Stimulated activated naive B cell treated with anti-CD40 and anti-IgM and Interleukin-4, amounts not matched to agents 10 μg/mL and 1 μg/mL and 100 μg/mL, for 72 hours (primary cell): ENCODE measurements around the gene SHC3.

ENCODE experiments used
- ATAC-seq, 2 donors: fragments of 150-1000 bp; cut with Tn5 transposase; replicated peaks; 2 replicates each; pipeline ENCODE4 v1.10.0; 2021; ENCODE audit warnings: moderate library complexity in 1 of 2
- DNase-seq: peaks from one replicate; pipeline ENCODE4 v3.0.0; 2021
- H3K27ac Mint-ChIP-seq: one replicate; pipeline ENCODE4 v1.8.0; 2022; ENCODE audit warnings: mild to moderate bottlenecking, mixed read lengths
- H3K27me3 Mint-ChIP-seq, 2 donors: one replicate each; pipeline ENCODE4 v1.8.0; 2022; ENCODE audit warnings: mixed read lengths in 2 of 2
- H3K36me3 Mint-ChIP-seq, 2 donors: one replicate each; pipeline ENCODE4 v1.8.0; 2022; ENCODE audit warnings: mixed read lengths in 2 of 2, mild to moderate bottlenecking in 1 of 2
- H3K4me1 Mint-ChIP-seq, 2 donors: one replicate each; pipeline ENCODE4 v1.8.0; 2022; ENCODE audit warnings: mixed read lengths in 2 of 2, mild to moderate bottlenecking in 1 of 2
- H3K4me3 Mint-ChIP-seq, 2 donors: one replicate each; pipeline ENCODE4 v1.8.0; 2022; ENCODE audit warnings: mild to moderate bottlenecking in 2 of 2, mixed read lengths in 2 of 2, moderate library complexity in 1 of 2
- H3K9me3 Mint-ChIP-seq, 2 donors: one replicate each; pipeline ENCODE4 v1.8.0; 2022; ENCODE audit warnings: mixed read lengths in 2 of 2, mild to moderate bottlenecking in 1 of 2

SHC3 gene

DNA sequence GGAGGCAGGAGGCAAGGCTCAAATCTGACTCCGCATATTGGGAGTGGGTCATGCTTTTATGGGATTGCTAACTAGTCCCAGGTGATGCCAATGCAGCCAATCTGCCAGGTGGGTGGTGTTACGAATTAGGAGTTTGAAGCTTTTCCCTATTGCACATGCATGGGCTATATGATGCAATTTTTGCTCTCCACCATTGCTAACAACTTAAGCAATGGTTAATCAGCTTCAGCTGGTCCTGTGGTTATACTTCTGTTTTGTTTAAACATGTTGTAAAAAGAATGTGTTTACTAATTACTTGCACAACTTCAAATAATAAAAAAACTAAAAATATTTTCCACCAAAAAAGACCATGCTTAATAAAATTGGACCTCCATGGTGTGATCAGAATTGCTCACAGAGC lies 55.7 kb downstream of the SHC3 start:
- DNase-seq (no peak), ATAC-seq (no peak)
- no peak overlapping the region for H3K4me3 Mint-ChIP-seq
- H3K27ac Mint-ChIP-seq = no peak overlapping the region
- peaks cover 12 to 17% of the 10 kb centered on the region in 2 donors for H3K27me3 Mint-ChIP-seq
- peaks cover 9 to 17% of the 10 kb centered on the region in 2 donors for H3K9me3 Mint-ChIP-seq
- H3K4me1 Mint-ChIP-seq = no peaks in the 10 kb centered on the region
- no peaks in the 10 kb centered on the region for H3K36me3 Mint-ChIP-seq

DNA sequence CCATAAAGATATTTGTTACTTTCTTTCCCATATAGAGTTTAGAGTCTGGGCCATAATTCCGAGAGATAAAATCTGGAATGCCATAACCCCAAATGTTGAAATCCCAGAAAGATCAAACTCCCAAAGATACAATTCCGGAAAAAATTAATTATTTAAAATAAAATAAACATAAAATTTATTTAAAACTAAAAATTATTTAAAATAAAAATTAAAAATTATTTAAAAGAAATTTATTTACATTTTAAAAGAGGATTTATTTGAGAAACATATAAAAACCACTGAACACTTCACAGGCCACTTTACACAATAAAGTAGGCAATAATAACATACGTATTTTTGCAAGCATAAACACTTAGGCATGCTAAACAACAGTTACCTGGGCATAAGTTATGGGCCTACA lies 57.9 kb downstream of the SHC3 start:
- Mint-ChIP-seq H3K4me1 (no peaks in the 10 kb centered on the region), H3K27me3 (peaks cover 12 to 20% of the 10 kb centered on the region in 2 donors), H3K36me3 (no peaks in the 10 kb centered on the region), H3K27ac (no peak overlapping the region), H3K4me3 (no peak overlapping the region), H3K9me3 (peaks cover 11 to 14% of the 10 kb centered on the region in 2 donors)
- ATAC-seq = no peak
- DNase-seq = no peak

DNA sequence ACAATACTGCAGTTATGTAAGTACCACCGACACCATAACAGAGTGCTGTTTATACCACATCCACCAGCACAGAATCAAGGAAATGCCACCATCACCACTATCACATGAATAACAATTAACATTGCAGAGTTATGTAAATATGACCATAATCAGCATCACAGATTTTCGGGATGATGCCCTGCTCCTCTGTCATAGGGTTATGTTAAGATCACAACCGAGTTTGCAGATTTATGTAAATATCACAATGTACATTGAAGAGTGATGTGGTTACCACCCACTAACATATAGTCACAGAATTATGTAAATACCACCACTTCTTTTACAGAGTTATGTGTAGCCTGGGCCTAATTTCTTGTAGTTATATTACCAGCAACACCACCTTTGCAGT lies 61.8 kb downstream of the SHC3 start:
- DNase-seq (no peak), ATAC-seq (no peak)
- H3K27me3 Mint-ChIP-seq = peaks cover 23 to 32% of the 10 kb centered on the region in 2 donors
- H3K27ac Mint-ChIP-seq = no peak overlapping the region
- H3K4me3 Mint-ChIP-seq = no peak overlapping the region
- peaks cover 10 to 13% of the 10 kb centered on the region in 2 donors for H3K9me3 Mint-ChIP-seq
- H3K36me3 Mint-ChIP-seq = no peaks in the 10 kb centered on the region
- no peaks in the 10 kb centered on the region for H3K4me1 Mint-ChIP-seq

DNA sequence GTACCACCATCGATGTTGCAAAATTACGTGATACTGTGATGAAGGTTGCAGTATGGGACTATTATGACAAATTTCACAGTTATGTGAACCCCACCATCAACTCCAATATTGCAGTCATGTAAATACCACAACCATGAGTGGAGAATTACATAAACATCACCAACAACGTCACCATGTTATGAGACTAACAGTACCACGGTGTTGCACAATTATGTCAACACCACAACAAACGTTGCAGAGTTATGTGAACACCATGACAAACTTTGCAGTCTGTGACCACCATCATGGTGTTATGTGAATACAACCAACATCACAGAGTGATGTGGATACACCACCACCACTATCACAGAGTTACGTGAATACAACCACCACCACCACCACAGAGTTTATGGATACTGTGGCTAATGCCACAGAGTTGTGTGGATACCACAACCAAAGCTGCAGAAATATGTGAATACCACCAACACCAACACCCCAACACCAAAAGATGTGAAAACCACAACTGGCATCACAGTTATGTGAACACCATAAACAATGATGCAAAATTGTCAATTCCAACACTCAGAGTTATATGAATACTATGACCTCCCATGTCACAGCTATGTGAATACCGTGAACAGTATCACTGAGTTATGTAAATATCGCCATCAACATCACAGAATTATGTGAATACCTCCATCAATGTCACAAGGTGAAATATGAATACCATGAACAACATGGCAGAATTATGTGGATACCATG lies 62.4 kb downstream of the SHC3 start:
- Mint-ChIP-seq H3K27ac (no peak overlapping the region), H3K36me3 (no peaks in the 10 kb centered on the region), H3K4me3 (no peak overlapping the region), H3K9me3 (peaks cover 10 to 13% of the 10 kb centered on the region in 2 donors), H3K27me3 (peaks cover 23 to 32% of the 10 kb centered on the region in 2 donors), H3K4me1 (no peaks in the 10 kb centered on the region)
- ATAC-seq (no peak), DNase-seq (no peak)

DNA sequence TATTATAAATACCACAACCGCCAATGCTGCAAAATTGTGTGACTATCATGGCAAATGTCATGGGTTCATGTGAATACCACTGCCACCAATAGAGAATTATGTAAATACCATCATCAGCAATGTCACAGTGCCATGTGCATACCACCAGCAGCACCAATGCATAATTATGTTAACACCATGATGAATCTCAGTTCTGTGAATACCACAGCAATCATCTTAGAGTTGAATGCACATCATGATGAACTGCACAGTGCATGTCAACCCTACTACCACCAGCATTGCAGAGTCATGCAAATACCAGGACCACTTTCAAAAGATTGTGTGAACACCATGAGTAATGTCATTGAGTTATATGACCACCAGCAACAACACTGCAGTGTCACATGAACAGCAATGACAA lies 63.2 kb downstream of the SHC3 start:
- DNase-seq (no peak), ATAC-seq (no peak)
- Mint-ChIP-seq H3K27ac (no peak overlapping the region), H3K36me3 (no peaks in the 10 kb centered on the region), H3K9me3 (peaks cover 10 to 14% of the 10 kb centered on the region in 2 donors), H3K27me3 (peaks cover 23 to 38% of the 10 kb centered on the region in 2 donors), H3K4me3 (no peak overlapping the region), H3K4me1 (no peaks in the 10 kb centered on the region)

DNA sequence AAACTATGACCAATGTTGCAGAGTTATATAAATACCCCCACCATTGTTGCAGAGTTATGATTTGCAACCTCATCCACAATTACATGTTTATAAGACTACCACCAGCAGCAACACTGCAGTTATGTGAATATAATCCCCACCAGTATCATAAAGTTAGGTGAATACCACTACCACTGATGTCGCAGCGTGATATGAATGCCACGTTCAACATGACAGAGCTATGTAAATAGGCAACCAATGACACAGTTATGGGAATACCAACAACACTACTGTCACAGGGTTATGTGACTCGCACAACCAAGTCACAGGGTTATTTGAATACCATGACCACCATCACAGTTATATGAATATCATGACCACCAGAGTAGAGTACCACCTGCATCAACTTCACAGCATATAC lies 63.9 kb downstream of the SHC3 start:
- Mint-ChIP-seq H3K27ac (no peak overlapping the region), H3K4me3 (no peak overlapping the region), H3K36me3 (no peaks in the 10 kb centered on the region), H3K4me1 (no peaks in the 10 kb centered on the region), H3K9me3 (peaks cover 11 to 15% of the 10 kb centered on the region in 2 donors), H3K27me3 (peaks cover 23 to 38% of the 10 kb centered on the region in 2 donors)
- DNase-seq = no peak
- ATAC-seq = no peak

DNA sequence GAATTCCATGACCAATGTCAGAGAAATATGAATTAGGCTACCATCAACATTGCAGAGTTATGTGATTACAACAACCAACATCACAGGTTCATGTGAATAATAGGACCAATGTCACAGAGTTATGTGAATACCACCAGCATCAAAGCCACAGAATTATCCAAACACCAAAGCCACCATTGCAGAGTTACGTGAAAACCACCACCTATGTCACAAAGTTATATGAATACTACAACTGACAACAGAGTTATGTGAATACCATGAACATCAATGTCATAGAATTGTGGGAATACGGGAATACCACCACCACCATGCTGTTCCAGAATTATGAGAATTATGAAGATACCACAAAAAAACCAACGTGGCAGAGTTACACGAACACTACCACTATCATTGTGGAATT lies 64.8 kb downstream of the SHC3 start:
- Mint-ChIP-seq H3K9me3 (peaks cover 11 to 19% of the 10 kb centered on the region in 2 donors), H3K4me1 (no peaks in the 10 kb centered on the region), H3K36me3 (no peaks in the 10 kb centered on the region), H3K4me3 (no peak overlapping the region), H3K27me3 (peaks cover 26 to 43% of the 10 kb centered on the region in 2 donors), H3K27ac (no peak overlapping the region)
- no peak for DNase-seq
- no peak for ATAC-seq

DNA sequence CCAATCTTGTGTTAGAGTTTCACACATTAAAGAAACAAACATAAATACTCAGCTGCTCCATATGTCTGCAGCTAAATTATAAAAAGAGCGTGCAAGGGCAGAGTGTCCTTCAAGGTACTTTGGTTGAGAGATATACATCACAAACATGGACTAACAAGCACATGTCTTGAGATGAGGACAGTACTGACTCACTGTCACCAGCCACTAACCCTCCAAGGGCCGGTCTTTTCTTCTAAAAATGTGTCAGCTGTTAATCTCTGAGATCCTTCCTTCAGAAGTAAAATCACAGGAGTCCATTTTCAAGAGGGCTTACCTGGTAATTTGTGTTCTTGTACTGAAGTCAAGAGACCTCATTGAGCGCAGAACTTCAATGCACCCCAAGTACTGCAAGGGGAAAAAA lies 66.4 kb downstream of the SHC3 start:
- no peaks in the 10 kb centered on the region for H3K4me1 Mint-ChIP-seq

DNA sequence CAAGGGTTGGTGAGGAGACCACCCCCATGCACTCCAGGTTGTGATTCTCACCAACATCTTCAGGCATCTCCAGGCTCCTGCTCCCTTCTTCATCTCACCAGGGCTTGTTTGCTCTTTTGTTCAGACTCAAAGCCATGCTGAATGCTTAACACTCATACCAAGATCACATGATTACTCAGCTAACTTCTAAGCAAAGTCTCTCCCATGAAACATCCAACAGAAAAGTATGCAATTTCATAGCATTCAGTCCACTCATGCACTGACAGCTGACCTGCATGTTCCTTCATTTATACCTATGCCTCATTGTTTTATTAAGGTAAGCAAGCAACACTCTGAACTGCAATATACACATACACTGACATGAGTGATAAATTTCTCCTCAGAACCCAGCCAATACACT lies 69.0 kb downstream of the SHC3 start:
- H3K4me1 Mint-ChIP-seq = no peaks in the 10 kb centered on the region
- H3K27ac Mint-ChIP-seq = no peak overlapping the region
- H3K9me3 Mint-ChIP-seq = peaks cover 4 to 8% of the 10 kb centered on the region in 2 donors
- no peaks in the 10 kb centered on the region for H3K36me3 Mint-ChIP-seq
- DNase-seq (no peak), ATAC-seq (no peak)
- H3K27me3 Mint-ChIP-seq = peaks cover 19 to 35% of the 10 kb centered on the region in 2 donors
- H3K4me3 Mint-ChIP-seq = no peak overlapping the region

More for the DNA sequence above, 66.4 kb downstream of the SHC3 start:
- peaks cover 4 to 19% of the 10 kb centered on the region in 2 donors for H3K9me3 Mint-ChIP-seq
- H3K36me3 Mint-ChIP-seq = no peaks in the 10 kb centered on the region
- no peak for ATAC-seq
- no peak for DNase-seq
- no peak overlapping the region for H3K4me3 Mint-ChIP-seq
- peaks cover 21 to 34% of the 10 kb centered on the region in 2 donors for H3K27me3 Mint-ChIP-seq
- H3K27ac Mint-ChIP-seq = no peak overlapping the region

DNA sequence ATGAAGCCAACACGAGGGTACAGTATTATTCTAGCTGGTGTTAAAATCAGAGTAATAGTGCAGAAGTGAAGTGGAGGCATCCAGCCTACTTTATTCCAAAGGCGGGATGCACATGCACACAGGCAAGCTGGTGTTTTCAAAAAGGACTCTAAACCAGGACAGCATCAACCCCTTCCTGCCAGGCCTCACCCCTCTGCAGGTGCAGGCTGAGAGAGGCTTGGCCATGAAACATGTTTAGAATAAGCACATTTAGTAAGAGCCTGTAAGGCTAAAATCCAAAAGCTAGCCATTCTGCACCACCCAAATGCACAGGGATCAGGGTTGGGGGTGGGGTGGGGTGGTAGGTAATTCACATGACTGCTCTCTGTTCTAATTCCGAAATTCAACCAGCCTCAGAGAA lies 71.2 kb downstream of the SHC3 start:
- ATAC-seq = no peak
- Mint-ChIP-seq H3K4me3 (no peak overlapping the region), H3K9me3 (peaks cover 4 to 10% of the 10 kb centered on the region in 2 donors)

DNA sequence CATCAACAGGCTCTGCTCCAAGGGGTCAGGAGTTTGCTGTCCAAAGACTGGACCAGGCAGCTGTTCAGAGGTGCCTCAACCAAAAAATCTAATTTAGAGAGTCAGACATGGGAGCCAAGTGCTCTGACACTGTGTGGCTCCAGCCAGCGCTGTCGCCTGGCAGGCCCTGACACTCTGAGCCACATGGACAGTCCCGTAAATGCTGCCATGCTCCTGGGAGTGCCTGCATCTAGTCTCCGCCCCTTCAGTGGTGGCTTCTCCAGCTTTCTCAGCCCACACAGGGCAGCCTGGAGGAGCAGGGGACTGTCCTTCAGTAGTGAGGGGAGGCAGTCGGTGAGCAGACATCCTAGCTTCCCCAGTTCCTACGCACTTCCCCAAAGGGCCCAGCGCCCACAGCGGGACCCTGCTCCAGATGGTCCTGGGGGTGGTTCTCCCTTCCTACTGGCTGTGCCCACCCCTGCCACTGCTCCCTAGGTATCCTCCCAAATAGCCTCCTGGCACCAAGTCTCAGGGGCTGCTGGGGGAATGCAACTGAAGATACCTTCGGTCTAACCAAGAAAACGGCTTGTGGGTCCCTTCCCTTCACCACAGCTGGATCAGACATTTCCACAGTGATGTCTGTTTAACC lies 72.3 kb downstream of the SHC3 start:
- no peaks in the 10 kb centered on the region for H3K4me1 Mint-ChIP-seq
- H3K36me3 Mint-ChIP-seq = no peaks in the 10 kb centered on the region
- ATAC-seq = no peak
- H3K27me3 Mint-ChIP-seq = peaks cover 19 to 33% of the 10 kb centered on the region in 2 donors
- H3K27ac Mint-ChIP-seq = no peak overlapping the region
- no peak for DNase-seq
- H3K4me3 Mint-ChIP-seq = no peak overlapping the region
- H3K9me3 Mint-ChIP-seq = peaks cover 4 to 10% of the 10 kb centered on the region in 2 donors

More for the DNA sequence above, 71.2 kb downstream of the SHC3 start:
- peaks cover 19 to 33% of the 10 kb centered on the region in 2 donors for H3K27me3 Mint-ChIP-seq
- no peak overlapping the region for H3K27ac Mint-ChIP-seq
- H3K4me1 Mint-ChIP-seq = no peaks in the 10 kb centered on the region
- no peaks in the 10 kb centered on the region for H3K36me3 Mint-ChIP-seq
- DNase-seq = no peak

DNA sequence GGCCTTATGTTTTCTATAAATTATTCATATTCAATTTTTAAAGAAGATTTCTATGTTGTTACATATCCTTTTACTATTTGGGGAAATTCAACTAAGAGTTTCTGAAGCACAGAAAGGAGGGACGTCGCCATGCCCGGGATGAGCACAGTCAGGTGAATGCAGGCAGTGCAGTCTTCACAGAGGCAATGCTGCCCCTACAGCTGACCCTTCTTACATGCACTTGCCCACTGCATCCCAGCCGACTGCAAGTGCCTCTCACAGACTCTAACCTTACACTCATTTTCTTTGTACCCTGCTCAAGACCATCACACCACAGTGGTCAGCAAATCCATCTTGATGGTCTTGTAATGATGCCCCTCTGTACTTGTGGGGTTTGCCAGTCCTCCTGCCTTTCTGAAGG lies 73.8 kb downstream of the SHC3 start:
- H3K36me3 Mint-ChIP-seq = no peaks in the 10 kb centered on the region
- ATAC-seq (no peak), DNase-seq (no peak)
- H3K27ac Mint-ChIP-seq = no peak overlapping the region
- H3K27me3 Mint-ChIP-seq = peaks cover 19 to 26% of the 10 kb centered on the region in 2 donors
- no peak overlapping the region for H3K4me3 Mint-ChIP-seq
- H3K9me3 Mint-ChIP-seq = peaks cover 4 to 9% of the 10 kb centered on the region in 2 donors
- H3K4me1 Mint-ChIP-seq = no peaks in the 10 kb centered on the region

DNA sequence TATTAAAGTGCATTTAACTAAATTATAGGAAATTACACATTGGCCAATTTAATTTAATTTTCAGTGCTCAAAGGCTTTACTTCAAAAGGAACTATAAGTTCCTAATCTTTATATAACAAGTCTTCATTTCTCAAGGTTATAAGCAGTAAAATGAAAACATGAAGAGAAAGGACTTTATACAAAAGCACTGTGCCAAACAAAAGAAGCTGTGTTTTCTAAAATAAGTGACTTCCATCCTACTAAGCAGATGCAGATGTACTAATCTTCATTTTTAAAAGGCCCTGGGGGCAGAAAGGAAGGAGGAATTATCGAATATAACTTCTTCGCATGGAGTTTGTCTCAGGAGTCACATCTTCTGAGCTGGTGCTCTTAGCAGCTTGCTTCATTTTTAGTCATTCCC lies 81.4 kb downstream of the SHC3 start:
- Mint-ChIP-seq H3K27me3 (peaks cover 5 to 29% of the 10 kb centered on the region in 2 donors), H3K4me3 (no peak overlapping the region), H3K36me3 (no peaks in the 10 kb centered on the region), H3K9me3 (no peaks in the 10 kb centered on the region), H3K4me1 (no peaks in the 10 kb centered on the region), H3K27ac (no peak overlapping the region)
- ATAC-seq (no peak), DNase-seq (no peak)

DNA sequence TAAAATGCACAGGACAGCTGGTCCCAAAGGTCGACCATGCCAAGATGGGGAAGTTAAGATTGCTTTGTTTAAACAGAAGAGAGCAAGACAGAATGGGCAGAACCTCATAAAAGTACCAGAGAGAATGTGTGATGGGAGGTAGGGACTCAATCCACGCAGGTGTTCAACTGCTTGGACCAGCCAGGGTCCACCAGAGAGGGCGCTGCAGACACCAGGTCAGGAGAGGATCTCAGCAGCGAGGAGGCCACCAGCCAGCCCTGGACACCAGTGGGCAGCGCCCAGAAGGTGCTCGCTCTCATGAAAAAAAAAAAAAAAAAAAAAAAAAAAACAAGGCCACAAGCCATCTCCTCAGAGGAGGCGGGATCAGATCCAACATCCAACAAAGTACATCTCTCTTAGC lies 81.8 kb downstream of the SHC3 start:
- Mint-ChIP-seq H3K36me3 (no peaks in the 10 kb centered on the region), H3K27ac (no peak overlapping the region), H3K27me3 (peaks cover 5 to 29% of the 10 kb centered on the region in 2 donors), H3K4me3 (no peak overlapping the region), H3K4me1 (no peaks in the 10 kb centered on the region), H3K9me3 (no peaks in the 10 kb centered on the region)
- no peak for ATAC-seq
- DNase-seq = no peak
